Stomach (tissue), 4 donors: ENCODE measurements around the gene CA12.

Experiments
- EP300 ChIP-seq: sonication (generic); formaldehyde crosslinking; IDR thresholded peaks from one replicate; pipeline ENCODE4 v1.6.1; 2017; ENCODE audit warnings: antibody characterized with exemption
- POLR2AphosphoS5 ChIP-seq, 3 donors: sonication (generic); formaldehyde crosslinking; IDR thresholded peaks; one replicate each; pipeline ENCODE4 v1.6.1; 2016; ENCODE audit warnings: antibody characterized with exemption in 3 of 3

- TF ChIP-seq POLR2AphosphoS5 (IDR thresholded peaks at IDR 0.05) = no peak
- no peak for TF ChIP-seq EP300
These were observed 30.9 kb upstream of the CA12 start for GRCh38 chr15:63412551-63412950.
